Endothelial cell (in vitro differentiated cells): Measurements from ENCODE around the gene PLA2G4F. TPM values are rescaled to one million over a fixed set of nuclear protein-coding genes. Genes with fewer than 3 reads are reported as not detected.
"Not testable (repeated sequence)": the region's sequence is repeated elsewhere in the genome, so short reads cannot be mapped to it uniquely, and the experiment has no call there.

Experiments
- DNase-seq: peaks from one replicate; pipeline ENCODE4 v3.0.0; 2021; ENCODE audit warnings: low spot score
- H3K27ac Mint-ChIP-seq: one replicate; pipeline ENCODE4 v1.8.0; 2021; ENCODE audit warnings: mixed read lengths, inconsistent platforms; ENCODE audit not compliant: unreplicated experiment
- H3K27me3 Mint-ChIP-seq: one replicate; pipeline ENCODE4 v1.8.0; 2021; ENCODE audit warnings: mild to moderate bottlenecking, moderate library complexity, mixed read lengths, inconsistent platforms; ENCODE audit not compliant: unreplicated experiment
- H3K36me3 Mint-ChIP-seq: one replicate; pipeline ENCODE4 v1.8.0; 2021; ENCODE audit warnings: mild to moderate bottlenecking, low read depth, mixed read lengths, inconsistent platforms; ENCODE audit not compliant: unreplicated experiment
- H3K4me1 Mint-ChIP-seq: one replicate; pipeline ENCODE4 v1.8.0; 2021; ENCODE audit warnings: mild to moderate bottlenecking, mixed read lengths, inconsistent platforms; ENCODE audit not compliant: unreplicated experiment
- H3K4me3 Mint-ChIP-seq: one replicate; pipeline ENCODE4 v1.8.0; 2021; ENCODE audit warnings: mild to moderate bottlenecking, mixed read lengths, inconsistent platforms; ENCODE audit not compliant: unreplicated experiment
- H3K9me3 Mint-ChIP-seq: one replicate; pipeline ENCODE4 v1.8.0; 2021; ENCODE audit warnings: mixed read lengths, inconsistent platforms; ENCODE audit not compliant: unreplicated experiment
- microRNA-seq: library from miRNA; unstranded; fragments of <30 nt; microRNA quantifications from one replicate; pipeline ENCODE4, GENCODE V29; 2020; ENCODE audit not compliant: unreplicated experiment
- total RNA-seq: library from RNA; stranded (reverse); fragmentation: NEBNext Ultra II Directional; extraction: Animal tissue kit (Norgen Biotek cat#: 25700); gene quantifications from one replicate; pipeline ENCODE4 v1.2.1, GENCODE V29; 2021; ENCODE audit not compliant: unreplicated experiment
- TF ChIP-seq, protein P1 (sequence below): fragments of 200-600 bp; sonication (generic); IDR thresholded peaks from one replicate; pipeline ENCODE4 v1.5.0; 2021; ENCODE audit warnings: antibody characterized with exemption; ENCODE audit not compliant: unreplicated experiment

PLA2G4F gene
- total RNA-seq, 1 donor from 2014 or later, result not detected

DNA sequence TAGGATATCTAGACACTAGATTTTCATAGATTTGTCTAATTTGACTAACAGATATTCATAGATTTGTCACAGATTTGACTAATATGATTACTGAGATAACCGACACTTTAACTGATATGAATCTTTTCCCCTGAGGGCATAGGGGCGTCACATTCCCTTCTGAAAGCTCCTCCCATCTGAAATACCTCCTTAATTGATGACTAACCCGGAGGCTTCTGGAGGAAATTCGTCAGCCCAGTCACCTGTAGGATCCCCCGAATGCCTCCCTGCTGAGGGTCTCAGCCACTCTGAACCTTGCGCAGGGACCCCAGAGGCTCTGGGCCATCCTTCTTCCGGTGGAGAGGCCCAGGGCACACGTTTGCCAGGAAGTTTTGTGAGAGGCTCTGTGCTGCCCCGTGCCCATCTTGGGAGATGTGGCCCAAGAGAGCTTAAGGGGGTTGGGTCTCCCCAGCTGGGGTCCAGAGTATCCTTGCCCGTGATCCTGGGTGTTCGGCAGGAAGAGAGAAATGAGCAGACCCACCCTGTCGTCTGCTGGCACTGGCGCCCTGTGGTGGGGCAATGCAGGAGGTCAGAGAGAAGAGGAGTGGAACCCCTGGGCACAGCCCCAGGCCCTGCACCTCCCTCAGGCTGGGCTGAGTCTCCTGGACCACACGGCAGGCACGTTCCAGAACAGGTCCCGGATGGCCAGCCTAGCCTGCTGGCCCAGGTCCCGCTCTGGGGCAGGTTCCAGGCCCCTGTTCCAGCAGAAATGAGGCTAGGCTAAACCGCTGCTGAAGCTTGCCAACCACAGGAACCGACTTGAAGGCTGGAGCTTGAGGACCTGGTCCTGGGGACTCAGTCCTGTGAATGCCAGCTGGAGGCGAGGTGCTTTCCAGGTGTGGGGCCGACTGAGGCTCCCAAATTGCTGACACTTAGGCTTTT lies 63.8 kb downstream of the PLA2G4F start:
- Mint-ChIP-seq H3K27ac (no peak overlapping the region), H3K27me3 (peaks cover 11% of the 10 kb centered on the region), H3K4me1 (peaks cover 15% of the 10 kb centered on the region), H3K4me3 (no peak overlapping the region), H3K9me3 (no peaks in the 10 kb centered on the region), H3K36me3 (no peaks in the 10 kb centered on the region)
- TF ChIP-seq, protein P1, sequence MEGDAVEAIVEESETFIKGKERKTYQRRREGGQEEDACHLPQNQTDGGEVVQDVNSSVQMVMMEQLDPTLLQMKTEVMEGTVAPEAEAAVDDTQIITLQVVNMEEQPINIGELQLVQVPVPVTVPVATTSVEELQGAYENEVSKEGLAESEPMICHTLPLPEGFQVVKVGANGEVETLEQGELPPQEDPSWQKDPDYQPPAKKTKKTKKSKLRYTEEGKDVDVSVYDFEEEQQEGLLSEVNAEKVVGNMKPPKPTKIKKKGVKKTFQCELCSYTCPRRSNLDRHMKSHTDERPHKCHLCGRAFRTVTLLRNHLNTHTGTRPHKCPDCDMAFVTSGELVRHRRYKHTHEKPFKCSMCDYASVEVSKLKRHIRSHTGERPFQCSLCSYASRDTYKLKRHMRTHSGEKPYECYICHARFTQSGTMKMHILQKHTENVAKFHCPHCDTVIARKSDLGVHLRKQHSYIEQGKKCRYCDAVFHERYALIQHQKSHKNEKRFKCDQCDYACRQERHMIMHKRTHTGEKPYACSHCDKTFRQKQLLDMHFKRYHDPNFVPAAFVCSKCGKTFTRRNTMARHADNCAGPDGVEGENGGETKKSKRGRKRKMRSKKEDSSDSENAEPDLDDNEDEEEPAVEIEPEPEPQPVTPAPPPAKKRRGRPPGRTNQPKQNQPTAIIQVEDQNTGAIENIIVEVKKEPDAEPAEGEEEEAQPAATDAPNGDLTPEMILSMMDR, result no peak
- no peak for DNase-seq

- H3K4me3 Mint-ChIP-seq, H3K36me3 Mint-ChIP-seq, H3K9me3 Mint-ChIP-seq, H3K27ac Mint-ChIP-seq, DNase-seq: not testable (repeated sequence)
- Mint-ChIP-seq H3K4me1 (peaks cover 15% of the 10 kb centered on the region), H3K27me3 (peaks cover 11% of the 10 kb centered on the region)
These were observed 64.6 kb downstream of the PLA2G4F start for GRCh38 chr15:42091753-42092397.

DNA sequence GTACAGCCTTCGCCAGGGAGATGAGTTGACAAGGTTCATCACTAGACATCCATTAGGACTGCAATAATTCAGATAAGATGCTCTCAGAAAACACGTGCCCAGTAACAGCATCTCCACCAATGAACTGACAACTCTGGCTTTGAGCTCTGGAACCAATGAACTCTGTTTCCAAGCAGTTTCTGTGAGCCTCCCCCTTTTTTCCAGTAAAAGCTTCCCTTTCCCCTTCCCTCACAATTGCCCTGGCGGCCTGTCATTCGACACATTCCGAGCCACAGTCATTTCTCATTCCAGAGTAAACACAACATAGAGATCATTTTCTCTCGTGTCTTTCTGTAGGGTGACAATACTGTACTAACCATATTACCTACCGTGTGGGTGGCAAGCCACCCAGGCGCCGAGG lies 65.7 kb downstream of the PLA2G4F start:
- TF ChIP-seq, protein P1, result no peak
- Mint-ChIP-seq H3K27ac (no peak overlapping the region), H3K36me3 (no peaks in the 10 kb centered on the region), H3K9me3 (no peaks in the 10 kb centered on the region), H3K4me3 (no peak overlapping the region), H3K4me1 (peaks cover 15% of the 10 kb centered on the region), H3K27me3 (peaks cover 11% of the 10 kb centered on the region)
- no peak for DNase-seq

DNA sequence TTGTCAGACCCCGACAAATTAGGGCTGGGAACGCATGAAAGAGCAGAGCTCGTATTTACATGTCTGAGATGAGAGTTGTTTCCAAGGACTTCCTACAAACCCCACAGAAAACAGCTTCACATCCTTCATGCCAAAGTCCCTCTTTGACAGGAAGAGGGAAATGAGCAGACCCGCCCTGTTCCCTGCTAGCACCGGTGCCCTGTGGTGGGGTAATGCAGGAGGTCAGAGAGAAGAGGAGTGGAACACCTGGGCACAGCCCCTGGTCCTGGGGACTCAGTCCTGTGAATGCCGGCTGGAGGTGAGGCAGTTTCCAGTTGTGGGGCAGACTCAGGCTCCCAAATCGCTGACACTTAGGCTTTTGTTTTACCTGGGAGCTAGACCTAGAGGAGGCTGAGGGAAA lies 66.1 kb downstream of the PLA2G4F start:
- Mint-ChIP-seq H3K4me1 (peaks cover 16% of the 10 kb centered on the region), H3K9me3 (no peaks in the 10 kb centered on the region), H3K4me3 (no peak overlapping the region), H3K27me3 (peaks cover 11% of the 10 kb centered on the region), H3K36me3 (no peaks in the 10 kb centered on the region), H3K27ac (no peak overlapping the region)
- TF ChIP-seq, protein P1, result no peak
- no peak for DNase-seq

- H3K36me3 Mint-ChIP-seq, result no peaks in the 10 kb centered on the region
- DNase-seq, result no peak
- H3K9me3 Mint-ChIP-seq, result no peaks in the 10 kb centered on the region
- H3K4me3 Mint-ChIP-seq, result no peak overlapping the region
- peaks cover 19% of the 10 kb centered on the region for H3K4me1 Mint-ChIP-seq
- no peak overlapping the region for H3K27ac Mint-ChIP-seq
- TF ChIP-seq, protein P1, result no peak
- H3K27me3 Mint-ChIP-seq, result peaks cover 11% of the 10 kb centered on the region
These were observed 66.5 kb downstream of the PLA2G4F start for GRCh38 chr15:42089942-42090341.

Small RNA genes lying within 50 kb of the gene (microRNA-seq; reads per million reads assigned to microRNA genes)
- 13.6 reads per million, percentile 62 among the genes with 10 or more reads in this experiment for gene MIR627

Other genes with a start within 250 kb of the PLA2G4F start
- 64.9 TPM for gene EHD4, start 184.1 kb downstream of the PLA2G4F start, total RNA-seq
- gene PLA2G4E, start 135.6 kb downstream of the PLA2G4F start, total RNA-seq, result not detected
- gene PLA2G4D, start 62.1 kb downstream of the PLA2G4F start, total RNA-seq, result not detected
- gene VPS39, start 51.7 kb upstream of the PLA2G4F start, total RNA-seq, result 66.2 TPM
- gene GANC, start 116.6 kb upstream of the PLA2G4F start, total RNA-seq, result 18.7 TPM
- gene TMEM87A, start 116.8 kb upstream of the PLA2G4F start, total RNA-seq, result 29.1 TPM
- 2.0 TPM for gene CAPN3, start 202.9 kb upstream of the PLA2G4F start, total RNA-seq